HCT116 (cell line): Measurements from ENCODE around the gene FBXW4. TPM values are rescaled to one million over a fixed set of nuclear protein-coding genes. Genes with fewer than 3 reads are reported as not detected.

ENCODE experiments used
- ATAC-seq: fragments of 200-7000 bp; cut with Tn5 transposase; 2 replicates; pipeline ENCODE4 v1.9.1; 2020; ENCODE audit warnings: mild to moderate bottlenecking, moderate library complexity
- BruUV-seq: library from RNA; stranded (reverse); fragments of 400-500 nt; replicated peaks from 2 replicates; lab custom pipeline; 2021; lab: Mats Ljungman, UMichigan
- CTCF ChIA-PET: fragments of 300-600 bp; sonication (Branson Sonifier 250); formaldehyde crosslinking; loops from one replicate; lab custom pipeline; 2021; ENCODE audit warnings: antibody characterized with exemption; lab: Charles Lee
- POLR2A ChIA-PET: fragments of 300-600, 350-600 bp; sonication (Branson Sonifier 250); formaldehyde crosslinking; loops from one replicate; lab custom pipeline; 2021; ENCODE audit warnings: antibody characterized with exemption; lab: Charles Lee
- RAD21 ChIA-PET, 2 experiments: fragments of 300-600 bp; sonication (Branson Sonifier 250); formaldehyde crosslinking; loops; one replicate each; lab custom pipeline; 2023; ENCODE audit warnings: low total read pairs in 2 of 2; ENCODE audit not compliant: uncharacterized antibody in 2 of 2, unreplicated experiment in 2 of 2, low non-redundant PET in 1 of 2; lab: Charles Lee
- DNase-seq: peaks from one replicate; pipeline ENCODE4 v3.0.0-alpha.2; 2010; ENCODE audit warnings: low read depth, low spot score
- H2AFZ ChIP-seq: fragments of 200-600 bp; shearing (Covaris generic), sonication (generic); 2 replicates; pipeline ENCODE4 v1.6.1; 2017; ENCODE audit warnings: low read depth, mixed run types, mixed read lengths, antibody characterized with exemption, low read length; ENCODE audit not compliant: poor library complexity, severe bottlenecking
- H3K27ac ChIP-seq: 2 replicates; pipeline ENCODE4 v1.5.1; 2012; ENCODE audit warnings: low read depth, low read length
- H3K27me3 ChIP-seq: fragments of 200-600 bp; sonication (generic); 2 replicates; pipeline ENCODE4 v1.6.1; 2016; ENCODE audit warnings: mixed run types, low read length, mixed read lengths; ENCODE audit not compliant: insufficient read depth
- H3K36me3 ChIP-seq, 2 experiments: fragments of 200-500 bp in 1 of 2; fragments of 200-600 bp in 1 of 2; sonication (Bioruptor generic) in 1 of 2; sonication (generic) in 1 of 2; 2 replicates each; pipeline versions ENCODE4 v1.5.1 to v1.6.1; 2014 to 2016; ENCODE audit warnings: low read length in 2 of 2, inconsistent platforms in 1 of 2, mixed read lengths in 1 of 2, mixed run types in 1 of 2; ENCODE audit not compliant: insufficient read depth in 2 of 2, control insufficient read depth in 1 of 2
- H3K4me1 ChIP-seq, 2 experiments: fragments of 200-600 bp in 1 of 2; sonication (generic) in 1 of 2; 2 replicates each; pipeline versions ENCODE4 v1.5.1 to v1.6.1; 2012 to 2017; ENCODE audit warnings: low read length in 2 of 2, inconsistent platforms in 1 of 2, mild to moderate bottlenecking in 1 of 2, mixed read lengths in 1 of 2, mixed run types in 1 of 2, moderate library complexity in 1 of 2; ENCODE audit not compliant: insufficient read depth in 2 of 2, control insufficient read depth in 1 of 2
- H3K4me2 ChIP-seq: fragments of 200-600 bp; sonication (generic); 2 replicates; pipeline ENCODE4 v1.6.1; 2017; ENCODE audit warnings: mixed run types, low read length, mixed read lengths
- H3K4me3 ChIP-seq, 2 experiments: fragments of 200-600 bp in 1 of 2; sonication (generic) in 1 of 2; replicated peaks in 1 of 2; 2 replicates each; pipeline ENCODE4 v1.5.1; 2011 to 2016; ENCODE audit warnings: low read length in 2 of 2, control low read depth in 1 of 2, low read depth in 1 of 2, mild to moderate bottlenecking in 1 of 2, mixed read lengths in 1 of 2, mixed run types in 1 of 2
- H3K79me2 ChIP-seq: fragments of 200-600 bp; sonication (generic); 2 replicates; pipeline ENCODE4 v1.6.1; 2017; ENCODE audit warnings: mild to moderate bottlenecking, mixed run types, low read length, moderate library complexity, mixed read lengths; ENCODE audit not compliant: insufficient read depth
- H3K9ac ChIP-seq: fragments of 200-600 bp; sonication (generic); 2 replicates; pipeline ENCODE4 v1.6.1; 2016; ENCODE audit warnings: low read length, mixed read lengths
- H3K9me2 ChIP-seq: fragments of 200-600 bp; sonication (generic), shearing (Covaris generic); 2 replicates; pipeline ENCODE4 v1.6.1; 2017; ENCODE audit warnings: mixed run types, mild to moderate bottlenecking, moderate library complexity; ENCODE audit not compliant: insufficient read depth
- H3K9me3 ChIP-seq, 2 experiments: fragments of 200-500 bp in 1 of 2; fragments of 200-600 bp in 1 of 2; sonication (Bioruptor generic) in 1 of 2; sonication (generic) in 1 of 2; 2 replicates each; pipeline ENCODE4 v1.6.1; 2014 to 2017; ENCODE audit warnings: low read length in 2 of 2, mixed read lengths in 2 of 2, inconsistent platforms in 1 of 2, low read depth in 1 of 2, mild to moderate bottlenecking in 1 of 2, mixed run types in 1 of 2, moderate library complexity in 1 of 2; ENCODE audit not compliant: control insufficient read depth in 1 of 2, insufficient read depth in 1 of 2
- H4K20me1 ChIP-seq: fragments of 200-600 bp; sonication (generic), shearing (Covaris generic); 2 replicates; pipeline ENCODE4 v1.6.1; 2017; ENCODE audit warnings: mixed run types, mild to moderate bottlenecking, moderate library complexity; ENCODE audit not compliant: insufficient read depth
- EGR1 ChIP-seq: IDR thresholded peaks from 2 replicates; pipeline ENCODE4 v1.6.1; 2012; ENCODE audit warnings: low read depth
- intact Hi-C: fragments of 100-400 bp; cut with micrococcal nuclease; formaldehyde crosslinking; loops from 2 replicates; pipeline ENCODE4 v1.10.0; 2022
- total RNA-seq: library from RNA; stranded (reverse); gene quantifications from one replicate; pipeline ENCODE4 v1.2.1, GENCODE V29; 2021; ENCODE audit not compliant: unreplicated experiment
- TF ChIP-seq, protein P1 (sequence below): IDR thresholded peaks from 2 replicates; pipeline ENCODE4 v1.6.1; 2011; ENCODE audit warnings: mild to moderate bottlenecking, low read length, moderate library complexity; ENCODE audit not compliant: insufficient replicate concordance; ENCODE audit errors: extremely low read depth
- TF ChIP-seq, protein P2 (sequence below): IDR thresholded peaks from 2 replicates; pipeline ENCODE4 v1.6.1; 2012; ENCODE audit warnings: low read depth
- TF ChIP-seq, protein P3 (sequence below), 3 experiments: fragments of 200-600 bp in 1 of 3; sonication (generic) in 1 of 3; IDR thresholded peaks in 2 of 3; conservative IDR thresholded peaks in 1 of 3; 2 replicates each; pipeline ENCODE4 v1.5.1; 2012 to 2017; ENCODE audit warnings: low read depth in 2 of 3, low read length in 2 of 3, antibody characterized with exemption in 1 of 3, borderline replicate concordance in 1 of 3, control low read depth in 1 of 3, mild to moderate bottlenecking in 1 of 3, mixed read lengths in 1 of 3, mixed run types in 1 of 3, moderate library complexity in 1 of 3; ENCODE audit not compliant: insufficient read depth in 1 of 3

FBXW4 gene
- total RNA-seq, 1 experiment from 2014 or later: 35.3 TPM

DNA sequence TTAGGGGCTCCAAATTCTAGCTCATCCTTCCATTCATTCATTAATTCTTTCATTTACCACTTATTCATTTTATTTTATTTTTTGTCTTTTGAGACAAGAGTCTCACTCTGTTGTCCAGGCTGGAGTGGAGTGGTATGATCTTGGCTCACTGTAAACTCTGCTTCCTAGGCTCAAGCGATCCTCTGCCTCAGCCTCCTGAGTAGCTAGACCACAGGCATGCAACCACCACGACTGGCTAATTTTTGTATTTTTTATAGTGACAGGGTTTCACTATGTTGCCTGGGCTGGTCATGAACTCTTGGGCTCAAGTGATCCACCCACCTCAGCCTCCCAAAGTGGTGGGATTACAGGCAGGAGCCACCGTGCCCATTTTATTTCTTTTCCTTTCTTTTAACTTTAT is 49.3 kb upstream of the FBXW4 start:
- Histone ChIP-seq H3K79me2 (no peaks in the 10 kb centered on the region), H3K9ac (no peak overlapping the region), H3K4me2 (no peak overlapping the region), H3K9me2 (no peaks in the 10 kb centered on the region), H3K4me1 (no peaks in the 10 kb centered on the region), H3K36me3 (no peaks in the 10 kb centered on the region), H3K9me3 (no peaks in the 10 kb centered on the region), H4K20me1 (no peaks in the 10 kb centered on the region), H3K27ac (no peak overlapping the region), H3K4me3 (no peak overlapping the region), H3K27me3 (no peaks in the 10 kb centered on the region; the same call in 1 of the 2 replicates), H2AFZ (no peak overlapping the region)
- intact Hi-C loops: no loop called here
- ChIA-PET CTCF (interaction anchor here (0.9 kb wide), 1 partner anchor 37 kb away, joined by 3 read pairs; no protein-coding TSS in a partner anchor), POLR2A (no interaction called here), RAD21 (no interaction called here)
- DNase-seq (no peak), ATAC-seq (no peak)
- TF ChIP-seq EGR1: no peak
- TF ChIP-seq, protein P1, sequence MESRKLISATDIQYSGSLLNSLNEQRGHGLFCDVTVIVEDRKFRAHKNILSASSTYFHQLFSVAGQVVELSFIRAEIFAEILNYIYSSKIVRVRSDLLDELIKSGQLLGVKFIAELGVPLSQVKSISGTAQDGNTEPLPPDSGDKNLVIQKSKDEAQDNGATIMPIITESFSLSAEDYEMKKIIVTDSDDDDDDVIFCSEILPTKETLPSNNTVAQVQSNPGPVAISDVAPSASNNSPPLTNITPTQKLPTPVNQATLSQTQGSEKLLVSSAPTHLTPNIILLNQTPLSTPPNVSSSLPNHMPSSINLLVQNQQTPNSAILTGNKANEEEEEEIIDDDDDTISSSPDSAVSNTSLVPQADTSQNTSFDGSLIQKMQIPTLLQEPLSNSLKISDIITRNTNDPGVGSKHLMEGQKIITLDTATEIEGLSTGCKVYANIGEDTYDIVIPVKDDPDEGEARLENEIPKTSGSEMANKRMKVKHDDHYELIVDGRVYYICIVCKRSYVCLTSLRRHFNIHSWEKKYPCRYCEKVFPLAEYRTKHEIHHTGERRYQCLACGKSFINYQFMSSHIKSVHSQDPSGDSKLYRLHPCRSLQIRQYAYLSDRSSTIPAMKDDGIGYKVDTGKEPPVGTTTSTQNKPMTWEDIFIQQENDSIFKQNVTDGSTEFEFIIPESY: no peak
- TF ChIP-seq, protein P2, sequence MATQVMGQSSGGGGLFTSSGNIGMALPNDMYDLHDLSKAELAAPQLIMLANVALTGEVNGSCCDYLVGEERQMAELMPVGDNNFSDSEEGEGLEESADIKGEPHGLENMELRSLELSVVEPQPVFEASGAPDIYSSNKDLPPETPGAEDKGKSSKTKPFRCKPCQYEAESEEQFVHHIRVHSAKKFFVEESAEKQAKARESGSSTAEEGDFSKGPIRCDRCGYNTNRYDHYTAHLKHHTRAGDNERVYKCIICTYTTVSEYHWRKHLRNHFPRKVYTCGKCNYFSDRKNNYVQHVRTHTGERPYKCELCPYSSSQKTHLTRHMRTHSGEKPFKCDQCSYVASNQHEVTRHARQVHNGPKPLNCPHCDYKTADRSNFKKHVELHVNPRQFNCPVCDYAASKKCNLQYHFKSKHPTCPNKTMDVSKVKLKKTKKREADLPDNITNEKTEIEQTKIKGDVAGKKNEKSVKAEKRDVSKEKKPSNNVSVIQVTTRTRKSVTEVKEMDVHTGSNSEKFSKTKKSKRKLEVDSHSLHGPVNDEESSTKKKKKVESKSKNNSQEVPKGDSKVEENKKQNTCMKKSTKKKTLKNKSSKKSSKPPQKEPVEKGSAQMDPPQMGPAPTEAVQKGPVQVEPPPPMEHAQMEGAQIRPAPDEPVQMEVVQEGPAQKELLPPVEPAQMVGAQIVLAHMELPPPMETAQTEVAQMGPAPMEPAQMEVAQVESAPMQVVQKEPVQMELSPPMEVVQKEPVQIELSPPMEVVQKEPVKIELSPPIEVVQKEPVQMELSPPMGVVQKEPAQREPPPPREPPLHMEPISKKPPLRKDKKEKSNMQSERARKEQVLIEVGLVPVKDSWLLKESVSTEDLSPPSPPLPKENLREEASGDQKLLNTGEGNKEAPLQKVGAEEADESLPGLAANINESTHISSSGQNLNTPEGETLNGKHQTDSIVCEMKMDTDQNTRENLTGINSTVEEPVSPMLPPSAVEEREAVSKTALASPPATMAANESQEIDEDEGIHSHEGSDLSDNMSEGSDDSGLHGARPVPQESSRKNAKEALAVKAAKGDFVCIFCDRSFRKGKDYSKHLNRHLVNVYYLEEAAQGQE: no peak
- TF ChIP-seq, protein P3, sequence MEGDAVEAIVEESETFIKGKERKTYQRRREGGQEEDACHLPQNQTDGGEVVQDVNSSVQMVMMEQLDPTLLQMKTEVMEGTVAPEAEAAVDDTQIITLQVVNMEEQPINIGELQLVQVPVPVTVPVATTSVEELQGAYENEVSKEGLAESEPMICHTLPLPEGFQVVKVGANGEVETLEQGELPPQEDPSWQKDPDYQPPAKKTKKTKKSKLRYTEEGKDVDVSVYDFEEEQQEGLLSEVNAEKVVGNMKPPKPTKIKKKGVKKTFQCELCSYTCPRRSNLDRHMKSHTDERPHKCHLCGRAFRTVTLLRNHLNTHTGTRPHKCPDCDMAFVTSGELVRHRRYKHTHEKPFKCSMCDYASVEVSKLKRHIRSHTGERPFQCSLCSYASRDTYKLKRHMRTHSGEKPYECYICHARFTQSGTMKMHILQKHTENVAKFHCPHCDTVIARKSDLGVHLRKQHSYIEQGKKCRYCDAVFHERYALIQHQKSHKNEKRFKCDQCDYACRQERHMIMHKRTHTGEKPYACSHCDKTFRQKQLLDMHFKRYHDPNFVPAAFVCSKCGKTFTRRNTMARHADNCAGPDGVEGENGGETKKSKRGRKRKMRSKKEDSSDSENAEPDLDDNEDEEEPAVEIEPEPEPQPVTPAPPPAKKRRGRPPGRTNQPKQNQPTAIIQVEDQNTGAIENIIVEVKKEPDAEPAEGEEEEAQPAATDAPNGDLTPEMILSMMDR (IDR thresholded peaks at IDR 0.05 in 2 of 3, conservative IDR thresholded peaks at IDR 0.05 in 1 of 3; ENCODE audit: borderline replicate concordance in 1 of 3, insufficient read depth in 1 of 3, low read depth in 2 of 3, low read length in 2 of 3): no peak
- BruUV-seq: no TSS peak
